Activated CD8-positive, alpha-beta memory T cell treated with anti-CD3 and anti-CD28 coated beads for 24 hours (primary cell): Measurements from ENCODE around the gene IHH.

ENCODE experiments used
- DNase-seq: peaks from one replicate; pipeline ENCODE4 v3.0.0-alpha.2; 2020

IHH gene

GRCh38 chr2:219060821-219061791 lies at the start of gene IHH:
Gene IHH, minus strand, starts transcription at chr2:219060921. Its CDS starts 454 bp downstream, at chr2:219060467.
- peak; percentile 59 for DNase-seq

GRCh38 chr2:219109471-219109870 lies 48.8 kb upstream of the IHH start:
- peak; percentile 71 for DNase-seq

GRCh38 chr2:219107758-219108157 lies 47.0 kb upstream of the IHH start:
- no peak for DNase-seq

GRCh38 chr2:219106251-219106650 lies 45.5 kb upstream of the IHH start:
- DNase-seq = no peak

GRCh38 chr2:219104107-219105035 lies 43.6 kb upstream of the IHH start:
- no peak for DNase-seq

GRCh38 chr2:219099329-219099728 lies 38.6 kb upstream of the IHH start:
- DNase-seq = no peak

GRCh38 chr2:219095406-219095935 lies 34.8 kb upstream of the IHH start:
- no peak for DNase-seq

GRCh38 chr2:219094171-219094570 lies 33.5 kb upstream of the IHH start:
- no peak for DNase-seq

GRCh38 chr2:219090436-219091299 lies 29.9 kb upstream of the IHH start:
- DNase-seq = no peak

- no peak for DNase-seq
These were observed 28.6 kb upstream of the IHH start for GRCh38 chr2:219089330-219089729.

GRCh38 chr2:219087848-219088247 lies 27.1 kb upstream of the IHH start:
- no peak for DNase-seq

GRCh38 chr2:219087361-219087760 lies 26.6 kb upstream of the IHH start:
- DNase-seq = no peak

- DNase-seq = no peak
These were observed 25.5 kb upstream of the IHH start for GRCh38 chr2:219086196-219086595.

GRCh38 chr2:219084791-219085190 lies 24.1 kb upstream of the IHH start:
- DNase-seq = no peak

GRCh38 chr2:219082332-219082958 lies 21.7 kb upstream of the IHH start:
- no peak for DNase-seq

GRCh38 chr2:219081701-219082331 lies 21.1 kb upstream of the IHH start:
- DNase-seq = no peak

GRCh38 chr2:219081096-219081495 lies 20.4 kb upstream of the IHH start:
- no peak for DNase-seq

- no peak for DNase-seq
These were observed 18.7 kb upstream of the IHH start for GRCh38 chr2:219079417-219079816.

GRCh38 chr2:219078951-219079350 lies 18.2 kb upstream of the IHH start:
- no peak for DNase-seq

GRCh38 chr2:219078126-219078525 lies 17.4 kb upstream of the IHH start:
- no peak for DNase-seq

- DNase-seq = no peak
These were observed 15.5 kb upstream of the IHH start for GRCh38 chr2:219076253-219076652.
